ENCODE results near the gene KPNA3. TPM values are rescaled to one million over a fixed set of nuclear protein-coding genes. Genes with fewer than 3 reads are reported as not detected.
A peak's percentile ranks its signal among the peaks of the same experiment; 100 is the strongest.

Gene KPNA3
- total RNA-seq, 1 experiment from 2014 or later: 44.3 TPM

DNA sequence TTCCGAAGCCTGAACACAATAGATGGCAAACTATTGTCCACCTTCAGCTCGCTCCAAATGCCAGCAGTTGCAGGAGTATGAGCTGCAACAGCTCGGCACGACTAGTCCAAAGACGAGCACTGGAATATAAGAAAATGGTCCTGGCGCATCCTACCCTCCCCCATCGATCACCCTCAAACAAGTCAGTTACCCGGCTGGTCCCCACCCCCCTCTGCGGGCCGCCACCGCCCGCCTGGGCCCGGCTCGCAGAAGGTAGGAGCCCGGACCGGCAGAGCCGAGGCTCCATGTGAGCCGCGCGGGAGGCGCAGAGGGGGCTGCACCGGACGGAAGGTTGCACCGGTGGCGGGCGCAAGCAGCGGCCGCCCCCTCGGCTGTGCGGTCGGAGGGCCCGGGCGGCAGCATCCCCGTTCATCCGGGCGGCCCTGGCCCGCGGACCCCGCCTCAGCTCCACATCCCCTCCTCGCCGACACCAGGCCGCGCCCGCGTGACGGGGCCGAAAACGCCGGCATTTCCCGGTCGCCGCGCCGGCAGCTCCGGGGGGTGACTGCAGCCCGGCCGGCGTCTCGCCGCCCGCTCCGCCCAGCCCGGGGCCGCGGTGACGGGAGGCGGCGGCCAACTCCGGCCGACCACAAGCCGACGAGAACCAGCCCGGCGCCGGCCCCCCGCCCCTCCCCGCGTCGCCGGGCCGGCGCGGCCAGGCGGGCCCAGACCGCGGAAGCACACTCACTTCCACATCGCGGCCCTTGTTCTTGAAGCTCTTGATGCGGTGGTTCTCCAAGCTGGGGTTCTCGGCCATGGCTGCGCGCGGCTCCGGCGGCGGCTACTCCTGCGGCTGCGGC lies 552 bp downstream of the KPNA3 start:
- H2AFZ ChIP-seq (ENCODE audit: low read length): no peak overlapping the region
- peak overlapping the region; percentile 82 for H3K9ac ChIP-seq (ENCODE audit: low read length)
- peaks cover 15% of the 10 kb centered on the region; the same call in 1 of the 2 replicates for H4K20me1 ChIP-seq (ENCODE audit: insufficient read depth, low read depth, low read length)
- H3K27me3 ChIP-seq (ENCODE audit: low read length): no peaks in the 10 kb centered on the region
- H3K9me3 ChIP-seq (ENCODE audit: low read length): no peaks in the 10 kb centered on the region
- peaks cover 8% of the 10 kb centered on the region; the same call in 1 of the 2 replicates for H3K36me3 ChIP-seq (ENCODE audit: insufficient read depth, low read length)
- peaks cover 29% of the 10 kb centered on the region for H3K4me1 ChIP-seq (ENCODE audit: low read length)
- peak overlapping the region; percentile 74 for H3K4me2 ChIP-seq (ENCODE audit: low read depth, low read length, poor library complexity, severe bottlenecking)
- peak overlapping the region; percentile 84 for H3K27ac ChIP-seq (ENCODE audit: low read length)
- no peaks in the 10 kb centered on the region for H3K9me2 ChIP-seq (replicated peaks; ENCODE audit: insufficient read depth, low read length)
- H3K4me3 ChIP-seq (ENCODE audit: low read length): peak overlapping the region; percentile 78
- H3K79me2 ChIP-seq (ENCODE audit: low read length): peaks cover 50% of the 10 kb centered on the region
- peak; percentile 78 for DNase-seq

GRCh38 chr13:49791315-49791710 lies 1.2 kb downstream of the KPNA3 start:
- Histone ChIP-seq H3K36me3 (ENCODE audit: insufficient read depth, low read length) (peaks cover 8% of the 10 kb centered on the region; the same call in 1 of the 2 replicates), H3K4me3 (ENCODE audit: low read length) (peak overlapping the region; percentile 78), H2AFZ (ENCODE audit: low read length) (no peak overlapping the region), H3K9me3 (ENCODE audit: low read length) (no peaks in the 10 kb centered on the region), H3K79me2 (ENCODE audit: low read length) (peaks cover 56% of the 10 kb centered on the region), H4K20me1 (ENCODE audit: insufficient read depth, low read depth, low read length) (peaks cover 21% of the 10 kb centered on the region; the same call in 1 of the 2 replicates), H3K27ac (ENCODE audit: low read length) (peak overlapping the region; percentile 84), H3K4me2 (ENCODE audit: low read depth, low read length, poor library complexity, severe bottlenecking) (peak overlapping the region; percentile 74), H3K9ac (ENCODE audit: low read length) (peak overlapping the region; percentile 82), H3K27me3 (ENCODE audit: low read length) (no peaks in the 10 kb centered on the region), H3K4me1 (ENCODE audit: low read length) (peaks cover 35% of the 10 kb centered on the region), H3K9me2 (replicated peaks; ENCODE audit: insufficient read depth, low read length) (no peaks in the 10 kb centered on the region)
- DNase-seq: peak; percentile 77

- no peaks in the 10 kb centered on the region for H3K27me3 ChIP-seq (ENCODE audit: low read length)
- peaks cover 39% of the 10 kb centered on the region for H3K4me1 ChIP-seq (ENCODE audit: low read length)
- no peak overlapping the region for H3K27ac ChIP-seq (ENCODE audit: low read length)
- DNase-seq: no peak
- no peaks in the 10 kb centered on the region for H3K9me3 ChIP-seq (ENCODE audit: low read length)
- peaks cover 8% of the 10 kb centered on the region; the same call in 1 of the 2 replicates for H3K36me3 ChIP-seq (ENCODE audit: insufficient read depth, low read length)
- H3K4me3 ChIP-seq (ENCODE audit: low read length): peak overlapping the region; percentile 78; the same call in 1 of the 2 replicates
- H4K20me1 ChIP-seq (ENCODE audit: insufficient read depth, low read depth, low read length): peaks cover 21% of the 10 kb centered on the region; the same call in 1 of the 2 replicates
- H3K4me2 ChIP-seq (ENCODE audit: low read depth, low read length, poor library complexity, severe bottlenecking): peak overlapping the region; percentile 74
- H3K9ac ChIP-seq (ENCODE audit: low read length): no peak overlapping the region
- no peak overlapping the region for H2AFZ ChIP-seq (ENCODE audit: low read length)
- no peaks in the 10 kb centered on the region for H3K9me2 ChIP-seq (replicated peaks; ENCODE audit: insufficient read depth, low read length)
- peaks cover 69% of the 10 kb centered on the region for H3K79me2 ChIP-seq (ENCODE audit: low read length)
Observed at GRCh38 chr13:49789968-49790367, 2.5 kb downstream of the KPNA3 start.

GRCh38 chr13:49786401-49787008 lies 6.0 kb downstream of the KPNA3 start:
- no peaks in the 10 kb centered on the region for H3K27me3 ChIP-seq (ENCODE audit: low read length)
- H3K4me3 ChIP-seq (ENCODE audit: low read length): no peak overlapping the region
- H3K9ac ChIP-seq (ENCODE audit: low read length): no peak overlapping the region
- H3K9me2 ChIP-seq (replicated peaks; ENCODE audit: insufficient read depth, low read length): no peaks in the 10 kb centered on the region
- no peak overlapping the region for H3K4me2 ChIP-seq (ENCODE audit: low read depth, low read length, poor library complexity, severe bottlenecking)
- peaks cover 40% of the 10 kb centered on the region for H4K20me1 ChIP-seq (ENCODE audit: insufficient read depth, low read depth, low read length)
- no peaks in the 10 kb centered on the region for H3K9me3 ChIP-seq (ENCODE audit: low read length)
- DNase-seq: no peak
- H2AFZ ChIP-seq (ENCODE audit: low read length): no peak overlapping the region
- H3K4me1 ChIP-seq (ENCODE audit: low read length): peaks cover 33% of the 10 kb centered on the region
- peaks cover 8% of the 10 kb centered on the region; the same call in 1 of the 2 replicates for H3K36me3 ChIP-seq (ENCODE audit: insufficient read depth, low read length)
- H3K79me2 ChIP-seq (ENCODE audit: low read length): peaks cover 98% of the 10 kb centered on the region
- H3K27ac ChIP-seq (ENCODE audit: low read length): no peak overlapping the region

DNA sequence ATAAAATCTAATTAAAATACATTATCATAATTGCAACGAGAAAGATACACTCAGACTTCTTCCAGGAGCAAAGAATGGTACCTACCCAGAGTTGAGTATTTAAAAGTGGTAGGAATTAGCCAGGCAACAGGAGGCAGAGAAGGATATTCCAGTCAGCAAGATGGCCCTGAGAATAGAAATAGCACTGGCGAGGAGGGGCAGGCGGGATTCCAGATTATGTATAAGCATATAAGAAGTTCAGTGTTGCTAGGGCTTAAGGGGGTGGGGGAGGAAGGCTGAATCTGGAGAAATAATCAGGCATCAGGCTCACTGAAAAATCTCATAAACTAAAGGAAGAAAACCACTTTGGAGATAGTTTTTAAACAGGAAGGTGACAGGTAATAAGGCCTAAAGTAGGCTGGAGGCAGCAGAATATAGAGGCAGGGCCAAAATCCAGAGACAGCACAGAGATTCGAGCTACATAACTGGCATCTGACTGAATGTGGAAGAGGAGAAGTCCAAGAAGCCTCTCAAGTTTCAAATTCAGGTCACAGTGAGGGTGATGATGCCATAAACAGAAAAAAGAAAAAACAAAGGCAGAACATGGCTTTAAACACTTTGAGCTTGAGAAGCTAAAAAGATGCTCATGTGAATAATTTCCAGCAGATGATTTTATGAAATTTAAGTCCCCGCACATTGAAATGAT lies 7.5 kb downstream of the KPNA3 start:
- Histone ChIP-seq H3K4me1 (ENCODE audit: low read length) (peaks cover 22% of the 10 kb centered on the region), H3K4me3 (ENCODE audit: low read length) (no peak overlapping the region), H3K27me3 (ENCODE audit: low read length) (no peaks in the 10 kb centered on the region), H3K79me2 (ENCODE audit: low read length) (peaks cover 97% of the 10 kb centered on the region), H3K4me2 (ENCODE audit: low read depth, low read length, poor library complexity, severe bottlenecking) (no peak overlapping the region), H2AFZ (ENCODE audit: low read length) (no peak overlapping the region), H3K36me3 (ENCODE audit: insufficient read depth, low read length) (peaks cover under 1% of the 10 kb centered on the region; the same call in 1 of the 2 replicates), H3K9me3 (ENCODE audit: low read length) (no peaks in the 10 kb centered on the region), H3K9ac (ENCODE audit: low read length) (no peak overlapping the region), H4K20me1 (ENCODE audit: insufficient read depth, low read depth, low read length) (peaks cover 29% of the 10 kb centered on the region), H3K27ac (ENCODE audit: low read length) (no peak overlapping the region), H3K9me2 (replicated peaks; ENCODE audit: insufficient read depth, low read length) (no peaks in the 10 kb centered on the region)
- no peak for DNase-seq

GRCh38 chr13:49783865-49784264 lies 8.6 kb downstream of the KPNA3 start:
- Histone ChIP-seq H3K4me2 (ENCODE audit: low read depth, low read length, poor library complexity, severe bottlenecking) (no peak overlapping the region), H3K9me2 (replicated peaks; ENCODE audit: insufficient read depth, low read length) (no peaks in the 10 kb centered on the region), H3K27me3 (ENCODE audit: low read length) (no peaks in the 10 kb centered on the region), H3K9me3 (ENCODE audit: low read length) (no peaks in the 10 kb centered on the region), H3K79me2 (ENCODE audit: low read length) (peaks cover 97% of the 10 kb centered on the region), H3K4me1 (ENCODE audit: low read length) (peaks cover 14% of the 10 kb centered on the region), H3K36me3 (ENCODE audit: insufficient read depth, low read length) (no peaks in the 10 kb centered on the region; the same call in 1 of the 2 replicates), H4K20me1 (ENCODE audit: insufficient read depth, low read depth, low read length) (peaks cover 27% of the 10 kb centered on the region), H3K27ac (ENCODE audit: low read length) (no peak overlapping the region), H3K4me3 (ENCODE audit: low read length) (no peak overlapping the region), H2AFZ (ENCODE audit: low read length) (no peak overlapping the region), H3K9ac (ENCODE audit: low read length) (no peak overlapping the region)
- DNase-seq: no peak

GRCh38 chr13:49782784-49783183 lies 9.7 kb downstream of the KPNA3 start:
- H3K27me3 ChIP-seq (ENCODE audit: low read length): no peaks in the 10 kb centered on the region
- no peaks in the 10 kb centered on the region for H3K9me2 ChIP-seq (replicated peaks; ENCODE audit: insufficient read depth, low read length)
- H3K4me3 ChIP-seq (ENCODE audit: low read length): no peak overlapping the region
- no peak for DNase-seq
- no peak overlapping the region for H3K4me2 ChIP-seq (ENCODE audit: low read depth, low read length, poor library complexity, severe bottlenecking)
- H3K36me3 ChIP-seq (ENCODE audit: insufficient read depth, low read length): no peaks in the 10 kb centered on the region; the same call in 1 of the 2 replicates
- no peak overlapping the region for H2AFZ ChIP-seq (ENCODE audit: low read length)
- no peaks in the 10 kb centered on the region for H3K9me3 ChIP-seq (ENCODE audit: low read length)
- no peak overlapping the region for H3K9ac ChIP-seq (ENCODE audit: low read length)
- peaks cover 27% of the 10 kb centered on the region for H4K20me1 ChIP-seq (ENCODE audit: insufficient read depth, low read depth, low read length)
- peaks cover 97% of the 10 kb centered on the region for H3K79me2 ChIP-seq (ENCODE audit: low read length)
- H3K27ac ChIP-seq (ENCODE audit: low read length): no peak overlapping the region
- H3K4me1 ChIP-seq (ENCODE audit: low read length): peaks cover 14% of the 10 kb centered on the region

- Histone ChIP-seq H3K36me3 (ENCODE audit: insufficient read depth, low read length) (no peaks in the 10 kb centered on the region; the same call in 1 of the 2 replicates), H3K4me3 (ENCODE audit: low read length) (no peak overlapping the region), H3K9ac (ENCODE audit: low read length) (no peak overlapping the region), H3K27me3 (ENCODE audit: low read length) (no peaks in the 10 kb centered on the region), H3K27ac (ENCODE audit: low read length) (no peak overlapping the region), H3K9me2 (replicated peaks; ENCODE audit: insufficient read depth, low read length) (no peaks in the 10 kb centered on the region), H4K20me1 (ENCODE audit: insufficient read depth, low read depth, low read length) (peaks cover 24% of the 10 kb centered on the region), H3K9me3 (ENCODE audit: low read length) (no peaks in the 10 kb centered on the region), H3K4me2 (ENCODE audit: low read depth, low read length, poor library complexity, severe bottlenecking) (no peak overlapping the region), H3K79me2 (ENCODE audit: low read length) (peaks cover 99% of the 10 kb centered on the region), H3K4me1 (ENCODE audit: low read length) (peaks cover 9% of the 10 kb centered on the region), H2AFZ (ENCODE audit: low read length) (no peak overlapping the region)
- no peak for DNase-seq
Observed at GRCh38 chr13:49781806-49782205, 10.7 kb downstream of the KPNA3 start.

Data from Karpas-422 (cell line).